ENCODE results near the gene PIAS3. TPM values are rescaled to one million over a fixed set of nuclear protein-coding genes. Genes with fewer than 3 reads are reported as not detected.

PIAS3 gene
- total and polyA plus RNA-seq, 10 of the 15 experiments (the other 5 are each of a cell fraction or from before 2014, with no cell fraction given) = 0.85 to 14.9 (median 10.6) TPM

DNA sequence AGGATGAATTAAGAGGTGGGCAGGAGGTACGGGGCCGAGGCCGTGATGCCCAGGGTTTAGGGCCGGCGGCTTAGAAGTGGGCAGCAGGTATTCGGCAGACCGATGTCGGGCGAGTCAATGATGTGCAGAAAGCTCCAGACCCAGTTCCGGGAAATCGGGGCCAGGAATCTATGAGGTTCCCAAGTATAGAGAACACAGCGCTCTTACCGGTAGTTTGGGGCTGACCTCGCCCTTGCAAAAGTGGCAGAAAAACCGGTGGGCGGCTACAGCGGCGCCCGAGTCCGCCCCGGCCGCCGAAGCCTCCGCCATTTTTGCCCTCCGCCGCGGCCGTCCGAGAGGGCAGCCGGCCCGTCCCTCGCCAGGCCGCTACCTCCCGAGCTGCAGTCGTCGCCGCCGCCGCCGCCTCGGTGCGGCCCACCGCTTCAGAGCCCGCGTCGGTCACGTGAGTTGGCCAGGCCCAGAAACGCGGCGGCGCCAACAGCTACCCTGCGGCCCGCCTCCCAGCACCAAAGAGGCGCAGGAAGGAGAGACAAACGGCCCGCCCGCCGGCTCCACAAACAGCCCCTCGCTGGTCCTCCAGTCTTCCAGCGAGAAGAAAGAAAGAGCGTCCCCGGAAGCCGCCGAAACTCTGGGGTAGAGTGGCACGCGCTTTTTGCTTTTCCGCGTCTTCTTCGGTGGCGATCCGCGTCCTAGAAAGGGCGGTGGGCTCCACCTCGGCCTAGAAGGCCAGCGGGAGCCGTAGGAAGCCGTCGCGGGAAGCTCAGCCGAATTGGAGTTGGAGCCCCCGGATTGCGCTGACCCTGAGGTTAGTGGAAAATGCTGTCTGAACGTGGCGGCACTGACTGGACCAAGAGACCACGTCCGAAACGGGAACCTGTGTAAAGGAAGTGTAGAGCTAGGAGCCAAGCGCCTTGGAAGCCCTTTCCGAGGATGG is 35.0 kb downstream of the PIAS3 start, which contains the start of the genes POLR3C and RNF115 (continued):
- TF ChIP-seq RAD51 (IDR thresholded peaks at IDR 0.05) (peak; percentile 66), YBX1 (IDR thresholded peaks at IDR 0.05) (no peak), ZBED1 (IDR thresholded peaks at IDR 0.05; ENCODE audit: borderline replicate concordance) (no peak), POLR2A (IDR thresholded peaks at IDR 0.05; ENCODE audit: low read depth, low read length) (peak; percentile 91), SIX5 (IDR thresholded peaks at IDR 0.05; ENCODE audit: low read depth, low read length, severe bottlenecking) (peak; percentile 21), NFYA (IDR thresholded peaks at IDR 0.05; ENCODE audit: borderline replicate concordance, low read depth, low read length) (no peak), YY1 (IDR thresholded peaks at IDR 0.05; ENCODE audit: low read depth, low read length) (peak; percentile 88; the same call in 1 of the 2 replicates), STAT1 (conservative IDR thresholded peaks at IDR 0.05) (peak; percentile 66; the same call in 1 of the 2 replicates), ATF2 (IDR thresholded peaks at IDR 0.05; ENCODE audit: low read length) (no peak), ZZZ3 (IDR thresholded peaks at IDR 0.05; ENCODE audit: control insufficient read depth, insufficient read length, low read depth) (no peak), SMAD1 (IDR thresholded peaks at IDR 0.05; ENCODE audit: low read depth, partially characterized antibody) (no peak), SKIL (IDR thresholded peaks at IDR 0.05; ENCODE audit: low read depth, poor library complexity, severe bottlenecking) (no peak), TCF12 (IDR thresholded peaks at IDR 0.05; ENCODE audit: low read depth, low read length) (no peak), ESRRA (IDR thresholded peaks at IDR 0.05; ENCODE audit: low read length) (peak; percentile 73; the same call in 1 of the 2 replicates), MTA3 (IDR thresholded peaks at IDR 0.05; ENCODE audit: borderline replicate concordance, low read length) (no peak; the same call in 1 of the 2 replicates), RELA (IDR thresholded peaks at IDR 0.05; ENCODE audit: borderline replicate concordance, partially characterized antibody) (peak; percentile 50), PML (IDR thresholded peaks at IDR 0.05; ENCODE audit: low read length) (peak; percentile 89), SREBF1 (IDR thresholded peaks at IDR 0.05; ENCODE audit: low read length) (no peak), BACH1 (IDR thresholded peaks at IDR 0.05; ENCODE audit: borderline replicate concordance) (peak; percentile 82), POLR2AphosphoS5 (IDR thresholded peaks at IDR 0.05; ENCODE audit: low read length) (peak; percentile 88), IKZF1 (conservative IDR thresholded peaks at IDR 0.05) (peak; percentile 82), MEF2B (IDR thresholded peaks at IDR 0.05; ENCODE audit: partially characterized antibody, poor library complexity, severe bottlenecking) (no peak), SUPT20H (IDR thresholded peaks at IDR 0.05; ENCODE audit: borderline replicate concordance, control insufficient read depth, low read depth, low read length) (no peak), MYB (IDR thresholded peaks at IDR 0.05; ENCODE audit: borderline replicate concordance, low read depth, low read length) (no peak)
- TF ChIP-seq, protein P1, sequence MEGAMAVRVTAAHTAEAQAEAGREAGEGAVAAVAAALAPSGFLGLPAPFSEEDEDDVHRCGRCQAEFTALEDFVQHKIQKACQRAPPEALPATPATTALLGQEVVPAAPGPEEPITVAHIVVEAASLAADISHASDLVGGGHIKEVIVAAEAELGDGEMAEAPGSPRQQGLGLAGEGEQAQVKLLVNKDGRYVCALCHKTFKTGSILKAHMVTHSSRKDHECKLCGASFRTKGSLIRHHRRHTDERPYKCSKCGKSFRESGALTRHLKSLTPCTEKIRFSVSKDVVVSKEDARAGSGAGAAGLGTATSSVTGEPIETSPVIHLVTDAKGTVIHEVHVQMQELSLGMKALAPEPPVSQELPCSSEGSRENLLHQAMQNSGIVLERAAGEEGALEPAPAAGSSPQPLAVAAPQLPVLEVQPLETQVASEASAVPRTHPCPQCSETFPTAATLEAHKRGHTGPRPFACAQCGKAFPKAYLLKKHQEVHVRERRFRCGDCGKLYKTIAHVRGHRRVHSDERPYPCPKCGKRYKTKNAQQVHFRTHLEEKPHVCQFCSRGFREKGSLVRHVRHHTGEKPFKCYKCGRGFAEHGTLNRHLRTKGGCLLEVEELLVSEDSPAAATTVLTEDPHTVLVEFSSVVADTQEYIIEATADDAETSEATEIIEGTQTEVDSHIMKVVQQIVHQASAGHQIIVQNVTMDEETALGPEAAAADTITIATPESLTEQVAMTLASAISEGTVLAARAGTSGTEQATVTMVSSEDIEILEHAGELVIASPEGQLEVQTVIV (IDR thresholded peaks at IDR 0.05; ENCODE audit: borderline replicate concordance, partially characterized antibody) = peak; percentile 10
